Measurements from ENCODE around the gene RNU1-4. TPM values are rescaled to one million over a fixed set of nuclear protein-coding genes. Genes with fewer than 3 reads are reported as not detected.
"Not testable (repeated sequence)": the region's sequence is repeated elsewhere in the genome, so short reads cannot be mapped to it uniquely, and the experiment has no call there.

The RNU1-4 gene
- polyA plus RNA-seq: under 0.01 TPM in 1 of 2 replicates, not detected in the other
- under 0.01 TPM in 2 replicates for polyA minus RNA-seq

DNA sequence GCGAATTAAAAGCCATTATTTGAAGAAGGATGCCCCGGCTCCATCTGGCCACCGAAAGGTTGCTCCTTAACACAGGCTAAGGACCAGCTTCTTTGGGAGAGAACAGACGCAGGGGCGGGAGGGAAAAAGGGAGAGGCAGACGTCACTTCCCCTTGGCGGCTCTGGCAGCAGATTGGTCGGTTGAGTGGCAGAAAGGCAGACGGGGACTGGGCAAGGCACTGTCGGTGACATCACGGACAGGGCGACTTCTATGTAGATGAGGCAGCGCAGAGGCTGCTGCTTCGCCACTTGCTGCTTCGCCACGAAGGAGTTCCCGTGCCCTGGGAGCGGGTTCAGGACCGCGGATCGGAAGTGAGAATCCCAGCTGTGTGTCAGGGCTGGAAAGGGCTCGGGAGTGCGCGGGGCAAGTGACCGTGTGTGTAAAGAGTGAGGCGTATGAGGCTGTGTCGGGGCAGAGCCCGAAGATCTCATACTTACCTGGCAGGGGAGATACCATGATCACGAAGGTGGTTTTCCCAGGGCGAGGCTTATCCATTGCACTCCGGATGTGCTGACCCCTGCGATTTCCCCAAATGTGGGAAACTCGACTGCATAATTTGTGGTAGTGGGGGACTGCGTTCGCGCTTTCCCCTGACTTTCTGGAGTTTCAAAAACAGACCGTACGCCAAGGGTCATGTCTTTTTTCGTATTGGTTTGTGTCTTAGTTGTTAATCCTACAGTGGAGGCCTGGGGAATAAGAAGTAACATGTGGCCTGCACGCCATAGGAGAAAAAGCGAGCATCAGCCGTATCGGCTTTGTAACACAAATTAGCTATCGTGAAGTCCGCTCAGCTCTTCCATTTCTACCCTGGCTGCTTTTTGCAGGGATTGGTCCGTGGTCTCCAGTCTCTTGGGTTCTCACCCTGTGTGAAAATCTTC lies at the start of gene RNU1-4:
Gene RNU1-4 (plus strand): TSS at position 470 of the 918 bp plus-strand sequence.
- H3K27ac ChIP-seq (ENCODE audit: low read length); H3K27me3 ChIP-seq (ENCODE audit: insufficient read depth, low read depth, low read length); H3F3A ChIP-seq (ENCODE audit: insufficient read depth, low read length, poor library complexity, severe bottlenecking); H3K9me3 ChIP-seq (ENCODE audit: low read length); H3K36me3 ChIP-seq (ENCODE audit: insufficient read depth, low read length); H3K4me3 ChIP-seq (ENCODE audit: low read length); H4K20me1 ChIP-seq (ENCODE audit: insufficient read depth); H3K9ac ChIP-seq (ENCODE audit: low read length); H3K79me2 ChIP-seq (replicated peaks; ENCODE audit: insufficient read depth, low read length); H3K9me2 ChIP-seq (ENCODE audit: insufficient read depth, low read length); H3K4me2 ChIP-seq (ENCODE audit: low read length); H2AFZ ChIP-seq (ENCODE audit: low read depth, low read length): not testable (repeated sequence)

DNA sequence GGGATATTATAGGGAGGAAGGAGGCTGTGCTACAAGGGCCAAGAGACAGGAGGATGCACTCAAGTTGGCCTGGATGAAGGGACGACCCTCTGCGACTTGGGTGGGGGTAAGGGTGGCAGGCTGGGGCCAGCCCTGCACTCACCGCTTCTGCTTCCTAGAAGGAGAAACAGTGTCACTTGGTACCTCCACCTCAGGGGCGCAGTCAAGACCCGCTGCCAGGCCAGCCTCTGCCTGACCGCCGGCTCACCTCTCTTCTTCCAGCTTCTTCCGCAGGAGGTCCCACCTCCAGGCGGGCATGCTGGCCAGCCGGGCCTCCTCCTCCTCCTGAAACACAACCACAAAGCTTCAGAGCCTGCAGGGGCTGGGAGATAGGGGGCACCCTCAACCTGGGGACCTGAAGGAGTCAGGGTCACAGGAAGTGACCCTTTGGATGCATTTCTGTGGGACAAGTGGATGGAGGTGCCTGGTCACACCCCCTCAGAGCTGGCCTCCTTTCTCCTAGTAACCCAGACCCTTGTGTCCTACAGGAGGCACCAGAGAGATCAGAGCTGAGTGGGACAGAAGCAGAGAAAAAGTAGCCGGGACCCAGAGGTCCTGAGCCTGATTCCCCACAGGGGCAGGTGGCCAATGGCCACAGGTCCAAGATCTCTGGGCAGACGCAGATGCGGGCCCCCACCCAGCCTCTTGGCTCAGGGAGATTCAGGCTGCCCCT lies 49.2 kb upstream of the RNU1-4 start:
- not testable (repeated sequence) for H3K79me2 ChIP-seq (replicated peaks; ENCODE audit: insufficient read depth, low read length); H4K20me1 ChIP-seq (ENCODE audit: insufficient read depth); H3F3A ChIP-seq (ENCODE audit: insufficient read depth, low read length, poor library complexity, severe bottlenecking); H3K9me2 ChIP-seq (ENCODE audit: insufficient read depth, low read length); H2AFZ ChIP-seq (ENCODE audit: low read depth, low read length); H3K9me3 ChIP-seq (ENCODE audit: low read length); H3K27me3 ChIP-seq (ENCODE audit: insufficient read depth, low read depth, low read length); H3K4me3 ChIP-seq (ENCODE audit: low read length); H3K9ac ChIP-seq (ENCODE audit: low read length); H3K4me2 ChIP-seq (ENCODE audit: low read length); H3K27ac ChIP-seq (ENCODE audit: low read length); H3K36me3 ChIP-seq (ENCODE audit: insufficient read depth, low read length)

DNA sequence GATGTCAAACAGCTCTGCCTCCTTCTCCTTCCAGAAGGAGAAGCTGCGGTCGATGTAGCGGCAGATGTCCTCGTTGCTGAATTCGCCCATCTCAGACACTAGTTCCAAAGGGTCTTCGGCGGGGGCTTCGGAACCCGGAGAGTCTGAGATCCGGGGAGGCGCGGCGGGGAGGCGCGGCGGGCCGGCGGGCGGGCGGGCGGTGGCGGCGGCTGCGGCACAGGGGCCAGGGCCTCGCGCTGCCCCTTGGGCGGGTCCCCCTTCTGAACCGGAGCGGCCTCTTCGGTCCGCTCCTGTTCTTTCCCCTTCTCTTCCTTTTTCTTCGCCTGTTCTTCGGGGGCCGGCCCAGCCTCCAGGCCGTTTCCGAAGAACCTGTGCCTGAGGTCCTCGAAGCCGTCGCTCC lies 48.0 kb upstream of the RNU1-4 start:
- not testable (repeated sequence) for H3K4me2 ChIP-seq (ENCODE audit: low read length); H3K27me3 ChIP-seq (ENCODE audit: insufficient read depth, low read depth, low read length); H3F3A ChIP-seq (ENCODE audit: insufficient read depth, low read length, poor library complexity, severe bottlenecking); H3K79me2 ChIP-seq (replicated peaks; ENCODE audit: insufficient read depth, low read length); H3K4me3 ChIP-seq (ENCODE audit: low read length); H3K27ac ChIP-seq (ENCODE audit: low read length); H4K20me1 ChIP-seq (ENCODE audit: insufficient read depth); H2AFZ ChIP-seq (ENCODE audit: low read depth, low read length); H3K9me2 ChIP-seq (ENCODE audit: insufficient read depth, low read length); H3K9me3 ChIP-seq (ENCODE audit: low read length); H3K36me3 ChIP-seq (ENCODE audit: insufficient read depth, low read length); H3K9ac ChIP-seq (ENCODE audit: low read length)

DNA sequence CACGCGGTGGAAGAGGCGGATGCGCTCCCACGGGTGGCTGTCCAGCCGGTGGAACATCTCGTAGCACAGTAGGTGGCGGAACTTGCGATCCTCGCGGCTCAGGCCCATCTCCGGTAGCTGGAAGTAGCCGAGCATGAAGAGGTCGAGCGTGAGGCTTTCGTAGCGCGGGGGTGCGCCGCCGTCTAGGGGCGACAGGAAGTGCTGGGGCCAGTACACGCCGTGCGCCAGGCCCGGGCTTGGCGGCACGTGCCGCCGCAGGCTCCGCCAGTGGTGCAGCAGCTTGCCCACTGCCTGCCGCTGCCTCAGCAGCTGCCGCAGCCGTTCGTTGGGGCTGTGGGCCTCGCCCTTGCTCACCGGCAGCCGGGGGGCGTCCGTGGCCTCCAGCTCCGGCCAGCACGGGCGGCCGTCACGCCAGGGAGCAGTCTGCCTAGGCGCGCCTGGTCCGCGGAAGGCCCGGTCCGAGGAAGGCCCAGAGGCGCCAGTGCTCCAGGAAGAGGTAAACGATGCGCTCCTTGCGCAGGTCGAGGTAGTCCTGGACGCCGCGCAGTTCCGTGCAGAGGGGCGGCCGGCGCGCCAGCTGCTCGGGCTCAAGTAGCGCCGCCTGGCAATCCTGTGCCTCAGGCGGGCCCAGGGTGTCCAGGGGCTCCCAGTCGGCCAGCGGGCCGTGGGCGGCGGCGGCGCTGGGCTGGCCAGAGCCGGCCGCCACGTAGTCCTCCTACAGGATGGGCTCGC lies 47.4 kb upstream of the RNU1-4 start:
- H3K4me3 ChIP-seq (ENCODE audit: low read length); H3K9ac ChIP-seq (ENCODE audit: low read length); H3F3A ChIP-seq (ENCODE audit: insufficient read depth, low read length, poor library complexity, severe bottlenecking); H3K27ac ChIP-seq (ENCODE audit: low read length); H3K9me2 ChIP-seq (ENCODE audit: insufficient read depth, low read length); H3K4me2 ChIP-seq (ENCODE audit: low read length); H3K9me3 ChIP-seq (ENCODE audit: low read length); H3K36me3 ChIP-seq (ENCODE audit: insufficient read depth, low read length); H3K27me3 ChIP-seq (ENCODE audit: insufficient read depth, low read depth, low read length); H4K20me1 ChIP-seq (ENCODE audit: insufficient read depth); H3K79me2 ChIP-seq (replicated peaks; ENCODE audit: insufficient read depth, low read length); H2AFZ ChIP-seq (ENCODE audit: low read depth, low read length): not testable (repeated sequence)

DNA sequence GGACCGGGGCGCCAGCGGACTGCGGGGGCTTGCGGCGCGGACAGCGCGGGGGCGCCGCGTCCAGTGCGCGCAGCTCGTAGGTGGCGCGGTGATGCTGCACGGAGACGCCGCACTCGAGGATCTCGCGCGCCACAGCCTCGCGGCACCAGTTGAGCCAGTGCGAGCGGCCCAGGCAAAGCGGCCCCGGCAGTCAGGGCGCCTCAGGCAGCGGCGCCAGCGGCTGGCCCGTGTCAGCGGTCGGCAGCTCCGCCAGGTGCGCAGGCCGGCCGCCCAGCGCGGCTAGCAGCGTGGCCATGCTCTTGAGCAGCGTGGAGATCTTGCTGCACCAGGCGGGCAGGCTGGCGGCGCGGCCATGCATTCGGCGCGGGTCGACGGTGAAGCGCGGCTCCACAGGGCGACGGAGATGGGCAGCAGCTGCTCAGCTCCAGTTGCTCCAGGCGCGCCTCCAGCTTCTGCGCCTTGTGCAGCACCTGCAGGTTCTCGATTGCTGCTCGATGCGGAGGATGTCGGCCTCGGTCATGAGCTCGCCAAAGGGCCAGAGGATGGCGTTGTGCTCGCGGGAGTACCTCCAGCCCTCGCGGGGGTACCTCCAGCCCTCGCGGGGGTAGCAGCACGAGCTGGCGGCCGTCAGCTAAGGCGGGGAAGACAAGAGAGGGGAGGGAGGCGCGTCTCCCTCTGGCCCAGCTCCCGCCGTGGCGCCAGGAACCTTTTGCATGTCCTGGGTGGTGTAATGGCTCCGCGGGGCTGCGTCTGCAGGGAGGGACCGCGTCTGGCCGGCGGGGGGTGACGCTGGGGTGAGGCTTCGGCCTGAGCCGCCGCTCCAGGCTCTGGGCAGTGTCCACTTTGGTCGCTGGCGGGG lies 46.6 kb upstream of the RNU1-4 start:
- H3F3A ChIP-seq (ENCODE audit: insufficient read depth, low read length, poor library complexity, severe bottlenecking); H3K4me3 ChIP-seq (ENCODE audit: low read length); H3K9me3 ChIP-seq (ENCODE audit: low read length); H3K27me3 ChIP-seq (ENCODE audit: insufficient read depth, low read depth, low read length); H3K9me2 ChIP-seq (ENCODE audit: insufficient read depth, low read length); H4K20me1 ChIP-seq (ENCODE audit: insufficient read depth); H3K27ac ChIP-seq (ENCODE audit: low read length); H3K4me2 ChIP-seq (ENCODE audit: low read length); H2AFZ ChIP-seq (ENCODE audit: low read depth, low read length); H3K36me3 ChIP-seq (ENCODE audit: insufficient read depth, low read length); H3K79me2 ChIP-seq (replicated peaks; ENCODE audit: insufficient read depth, low read length); H3K9ac ChIP-seq (ENCODE audit: low read length): not testable (repeated sequence)

DNA sequence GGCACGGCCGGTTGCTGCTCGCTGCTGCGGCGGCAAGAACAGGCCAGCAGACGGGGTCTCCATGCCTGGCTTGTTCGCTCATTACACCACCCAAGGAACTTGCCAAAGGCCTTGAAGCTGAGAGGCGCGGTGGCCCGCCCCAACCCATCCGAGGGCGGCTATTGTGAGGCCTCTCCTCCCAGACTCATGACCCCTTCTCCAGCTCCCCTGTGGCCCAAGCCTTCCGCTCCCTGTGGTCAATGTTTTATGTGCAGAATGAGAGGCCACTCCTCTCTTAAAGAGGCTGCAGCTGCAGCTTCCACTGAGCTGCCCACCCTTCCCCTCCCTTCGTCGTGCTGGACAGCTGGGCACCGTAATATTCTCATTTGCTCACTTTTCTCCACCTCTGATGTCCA lies 46.0 kb upstream of the RNU1-4 start:
- H4K20me1 ChIP-seq (ENCODE audit: insufficient read depth); H3K4me2 ChIP-seq (ENCODE audit: low read length); H3K36me3 ChIP-seq (ENCODE audit: insufficient read depth, low read length); H3K9ac ChIP-seq (ENCODE audit: low read length); H3K27ac ChIP-seq (ENCODE audit: low read length); H3K27me3 ChIP-seq (ENCODE audit: insufficient read depth, low read depth, low read length); H3K79me2 ChIP-seq (replicated peaks; ENCODE audit: insufficient read depth, low read length); H3K9me2 ChIP-seq (ENCODE audit: insufficient read depth, low read length); H3K9me3 ChIP-seq (ENCODE audit: low read length); H2AFZ ChIP-seq (ENCODE audit: low read depth, low read length); H3K4me3 ChIP-seq (ENCODE audit: low read length); H3F3A ChIP-seq (ENCODE audit: insufficient read depth, low read length, poor library complexity, severe bottlenecking): not testable (repeated sequence)

DNA sequence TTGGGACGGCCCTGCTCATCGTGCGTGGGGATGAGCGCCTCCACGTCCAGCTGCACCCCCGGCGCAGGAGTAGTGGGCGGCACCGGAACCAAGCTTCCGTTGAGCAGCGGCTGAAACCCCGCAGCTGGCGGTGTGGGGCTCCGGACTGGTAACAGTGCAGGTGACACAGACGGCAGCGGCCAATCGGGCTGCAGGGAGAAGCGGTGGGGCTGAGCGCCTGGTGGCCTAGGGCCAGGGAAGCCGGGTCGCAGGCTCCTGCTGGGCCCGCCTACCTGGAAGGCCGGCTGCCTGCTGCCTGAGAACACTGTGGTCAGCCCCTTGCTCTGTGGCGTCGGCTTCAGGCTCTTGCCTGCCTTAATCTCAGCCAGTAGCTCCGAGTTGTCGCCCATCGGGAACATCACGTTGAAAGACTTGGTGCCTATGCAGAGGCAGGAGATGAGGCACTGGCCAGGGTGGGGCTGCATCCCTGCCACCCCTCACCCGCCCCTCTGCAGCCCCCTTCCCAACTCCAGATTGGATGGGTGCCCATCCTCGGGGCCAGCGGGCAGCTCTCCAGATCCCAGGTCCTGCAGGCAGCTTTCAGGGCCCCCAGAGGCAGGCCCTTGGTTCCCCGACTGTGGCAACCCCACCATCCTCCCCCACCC lies 43.7 kb upstream of the RNU1-4 start:
- H3K4me2 ChIP-seq (ENCODE audit: low read length); H2AFZ ChIP-seq (ENCODE audit: low read depth, low read length); H3K27ac ChIP-seq (ENCODE audit: low read length); H3K36me3 ChIP-seq (ENCODE audit: insufficient read depth, low read length); H3K4me3 ChIP-seq (ENCODE audit: low read length); H3K27me3 ChIP-seq (ENCODE audit: insufficient read depth, low read depth, low read length); H3K79me2 ChIP-seq (replicated peaks; ENCODE audit: insufficient read depth, low read length); H3K9me2 ChIP-seq (ENCODE audit: insufficient read depth, low read length); H4K20me1 ChIP-seq (ENCODE audit: insufficient read depth); H3F3A ChIP-seq (ENCODE audit: insufficient read depth, low read length, poor library complexity, severe bottlenecking); H3K9ac ChIP-seq (ENCODE audit: low read length); H3K9me3 ChIP-seq (ENCODE audit: low read length): not testable (repeated sequence)
